HG02870 (cell line): Measurements from ENCODE around the gene DIS3L2.
"Not testable (repeated sequence)": the region's sequence is repeated elsewhere in the genome, so short reads cannot be mapped to it uniquely, and the experiment has no call there.

Experiments used
- ATAC-seq: cut with Tn5 transposase; IDR thresholded peaks from one replicate; pipeline ENCODE4 v1.9.1; 2021; ENCODE audit warnings: mild to moderate bottlenecking, moderate library complexity; ENCODE audit not compliant: unreplicated experiment

The DIS3L2 gene

DNA sequence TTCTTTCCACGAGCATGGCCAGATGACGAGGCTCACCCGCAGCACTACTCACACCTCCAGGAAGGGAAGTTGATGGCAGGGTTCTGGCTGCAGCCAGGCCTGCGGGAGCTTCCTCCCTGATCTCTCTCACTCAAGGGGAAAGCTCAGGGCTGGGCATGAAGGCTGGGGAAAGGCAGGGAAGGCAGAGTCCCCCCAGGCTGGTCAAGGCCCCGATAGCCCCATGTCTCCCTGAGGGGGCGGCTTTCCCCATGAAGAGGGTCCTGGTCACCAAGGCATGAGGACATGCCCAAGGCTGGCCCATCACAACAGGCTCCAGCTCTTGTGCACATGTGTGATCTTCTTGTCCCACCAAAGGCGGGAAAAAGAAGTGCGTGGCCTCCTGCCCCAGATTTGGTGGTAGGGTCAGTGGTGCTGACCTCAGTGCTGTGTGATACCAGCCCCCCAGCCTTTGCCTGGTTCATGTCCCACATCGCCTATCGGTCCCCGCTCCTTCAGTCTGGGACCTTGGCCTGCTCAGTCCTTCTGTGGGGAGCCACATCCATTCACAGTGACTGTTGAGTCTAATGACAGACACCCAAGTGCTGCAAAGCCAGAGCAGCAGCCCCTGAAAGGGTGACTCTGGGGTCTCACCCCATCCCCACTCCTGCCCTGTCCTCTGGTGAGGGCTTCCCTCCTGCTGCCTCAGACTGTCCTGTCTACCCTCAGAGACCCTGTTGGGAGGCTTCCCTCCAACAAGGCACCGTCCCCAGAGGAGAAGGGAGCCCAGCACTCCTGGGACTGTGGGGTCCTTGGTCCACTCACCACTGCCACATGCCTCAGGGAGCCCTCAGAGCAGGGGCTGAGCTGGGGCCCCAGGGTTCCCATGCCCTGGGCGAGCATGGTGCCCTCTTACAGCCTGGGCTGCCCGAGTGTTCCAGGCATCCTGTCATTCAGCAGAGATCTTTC lies 367.3 kb downstream of the DIS3L2 start:
- ATAC-seq = no peak

DNA sequence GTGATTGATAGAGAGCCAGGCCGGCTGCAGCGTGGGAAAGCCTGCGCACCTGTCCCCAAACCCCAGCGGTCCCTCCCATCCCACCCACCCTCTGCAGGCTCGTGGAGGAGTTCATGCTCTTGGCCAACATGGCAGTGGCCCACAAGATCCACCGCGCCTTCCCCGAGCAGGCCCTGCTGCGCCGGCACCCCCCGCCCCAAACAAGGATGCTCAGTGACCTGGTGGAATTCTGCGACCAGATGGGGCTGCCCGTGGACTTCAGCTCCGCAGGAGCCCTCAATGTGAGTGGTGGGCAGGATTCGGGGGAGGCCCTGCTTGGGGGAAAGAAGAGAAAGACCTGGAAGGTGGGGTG lies 368.2 kb downstream of the DIS3L2 start:
- ATAC-seq = no peak

DNA sequence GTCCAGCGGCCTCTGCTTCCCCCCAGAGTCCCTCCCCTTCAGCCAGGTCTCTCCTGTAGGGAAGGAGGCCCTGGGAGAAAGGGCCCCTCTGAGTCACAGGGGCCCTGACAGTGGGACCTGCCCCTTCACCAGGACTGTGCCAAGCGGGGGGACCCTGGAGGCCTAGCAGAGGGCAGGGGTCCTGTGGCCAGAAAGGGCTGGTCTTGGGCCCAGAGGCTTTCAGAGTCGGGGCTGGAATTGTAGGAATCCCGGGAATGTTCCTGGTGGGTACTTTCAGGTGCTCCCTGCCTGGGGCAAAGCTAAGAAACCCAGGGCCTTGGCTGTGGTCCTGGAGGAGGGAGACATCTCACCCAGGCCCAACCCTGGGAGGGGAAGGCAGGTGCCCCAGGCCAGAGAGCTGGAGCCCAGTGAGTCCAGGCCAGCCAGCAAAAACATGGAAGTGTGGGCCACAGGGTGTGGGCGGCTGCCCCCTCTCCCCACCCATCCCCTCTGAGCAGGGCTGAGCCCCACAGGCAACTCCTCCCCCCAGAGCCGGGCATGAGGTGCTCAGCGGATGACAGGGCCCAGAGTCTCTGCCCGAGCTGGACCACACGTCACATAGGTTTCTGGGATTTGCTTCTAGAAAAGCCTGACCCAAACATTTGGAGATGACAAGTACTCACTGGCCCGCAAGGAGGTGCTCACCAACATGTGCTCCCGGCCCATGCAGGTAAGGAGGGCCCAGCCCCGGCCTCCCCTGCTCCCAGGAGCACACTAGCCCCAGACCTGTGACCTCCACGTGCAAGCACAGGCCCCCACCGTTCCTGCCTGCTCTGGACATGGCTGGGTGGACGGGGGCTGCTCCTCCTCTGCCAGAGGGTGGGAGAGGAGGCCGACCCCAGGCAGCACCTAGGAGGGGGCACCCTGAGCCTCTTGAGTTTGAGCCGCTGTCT lies 368.8 kb downstream of the DIS3L2 start:
- ATAC-seq = no peak

- not testable (repeated sequence) for ATAC-seq
Measured at GRCh38 chr2:232331061-232331460, 369.5 kb downstream of the DIS3L2 start.

GRCh38 chr2:232331641-232332040 lies 370.1 kb downstream of the DIS3L2 start:
- not testable (repeated sequence) for ATAC-seq

- not testable (repeated sequence) for ATAC-seq
Measured at GRCh38 chr2:232332244-232332939, 370.9 kb downstream of the DIS3L2 start.

- ATAC-seq = no peak
Measured at GRCh38 chr2:232332940-232333259, 371.4 kb downstream of the DIS3L2 start.

DNA sequence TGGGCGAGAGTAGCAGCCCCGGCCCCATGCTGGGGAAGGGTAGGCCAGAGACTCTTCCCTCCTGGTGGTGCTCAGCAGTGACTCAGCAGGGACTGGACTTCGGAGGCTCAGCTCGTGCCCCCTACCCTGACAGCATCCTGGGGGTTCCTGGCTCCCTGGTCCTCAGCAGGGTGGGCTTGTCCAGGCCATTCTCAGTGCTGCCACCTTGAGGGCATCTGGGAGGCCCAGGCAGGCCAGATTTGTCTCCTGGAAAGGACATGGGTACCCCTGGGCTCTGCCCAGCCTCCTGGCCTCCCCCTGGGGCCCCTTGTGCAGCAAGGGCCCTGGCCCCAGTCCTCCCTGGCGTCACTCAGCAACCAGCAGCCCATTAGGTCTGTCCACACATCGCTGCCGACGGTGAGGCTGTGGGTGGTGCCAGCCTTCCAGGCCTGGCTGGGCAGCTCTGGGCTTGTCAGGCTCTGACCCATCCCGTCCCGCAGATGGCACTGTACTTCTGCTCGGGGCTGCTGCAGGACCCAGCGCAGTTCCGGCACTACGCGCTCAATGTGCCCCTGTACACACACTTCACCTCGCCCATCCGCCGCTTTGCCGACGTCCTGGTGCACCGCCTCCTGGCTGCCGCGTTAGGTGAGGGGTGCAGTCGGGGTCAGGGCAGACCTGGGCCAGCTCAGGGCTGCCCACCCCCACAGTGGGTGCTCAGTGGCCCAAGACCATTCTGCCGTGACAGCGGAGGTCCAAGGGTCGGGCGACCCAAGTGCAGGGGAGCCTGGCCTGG lies 372.0 kb downstream of the DIS3L2 start:
- no peak for ATAC-seq

DNA sequence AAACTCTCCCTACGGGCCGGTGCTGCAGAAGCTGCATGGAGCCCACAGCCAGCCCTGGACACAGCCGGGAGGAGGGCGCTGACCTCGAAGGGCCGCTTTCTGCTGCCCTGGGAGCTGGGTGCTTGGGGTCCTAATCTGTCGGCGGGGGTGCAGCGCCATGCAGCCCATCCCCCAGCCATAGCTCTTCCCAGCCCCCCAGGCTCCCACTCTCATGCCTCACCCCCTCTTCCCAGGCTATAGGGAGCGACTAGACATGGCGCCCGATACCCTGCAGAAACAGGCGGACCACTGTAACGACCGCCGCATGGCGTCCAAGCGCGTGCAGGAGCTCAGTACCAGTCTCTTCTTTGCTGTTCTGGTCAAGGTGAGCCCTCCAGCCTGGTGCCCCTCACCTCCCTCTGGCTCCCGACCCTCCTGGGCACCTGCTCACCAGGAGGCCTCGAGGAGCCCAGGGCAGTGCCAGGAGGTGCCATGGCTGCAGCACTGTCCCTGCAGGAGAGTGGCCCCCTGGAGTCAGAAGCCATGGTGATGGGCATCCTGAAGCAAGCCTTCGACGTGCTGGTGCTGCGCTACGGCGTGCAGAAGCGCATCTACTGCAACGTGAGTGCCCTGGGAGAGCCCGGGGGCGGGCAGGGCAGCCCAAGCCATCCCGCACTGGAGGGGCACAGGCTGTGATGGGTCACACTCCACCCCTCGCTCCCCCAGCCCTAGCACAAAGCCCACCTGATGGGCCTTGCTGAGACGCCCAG lies 372.8 kb downstream of the DIS3L2 start:
- ATAC-seq = not testable (repeated sequence)

- ATAC-seq = not testable (repeated sequence)
Measured at GRCh38 chr2:232334885-232335205, 373.3 kb downstream of the DIS3L2 start.

DNA sequence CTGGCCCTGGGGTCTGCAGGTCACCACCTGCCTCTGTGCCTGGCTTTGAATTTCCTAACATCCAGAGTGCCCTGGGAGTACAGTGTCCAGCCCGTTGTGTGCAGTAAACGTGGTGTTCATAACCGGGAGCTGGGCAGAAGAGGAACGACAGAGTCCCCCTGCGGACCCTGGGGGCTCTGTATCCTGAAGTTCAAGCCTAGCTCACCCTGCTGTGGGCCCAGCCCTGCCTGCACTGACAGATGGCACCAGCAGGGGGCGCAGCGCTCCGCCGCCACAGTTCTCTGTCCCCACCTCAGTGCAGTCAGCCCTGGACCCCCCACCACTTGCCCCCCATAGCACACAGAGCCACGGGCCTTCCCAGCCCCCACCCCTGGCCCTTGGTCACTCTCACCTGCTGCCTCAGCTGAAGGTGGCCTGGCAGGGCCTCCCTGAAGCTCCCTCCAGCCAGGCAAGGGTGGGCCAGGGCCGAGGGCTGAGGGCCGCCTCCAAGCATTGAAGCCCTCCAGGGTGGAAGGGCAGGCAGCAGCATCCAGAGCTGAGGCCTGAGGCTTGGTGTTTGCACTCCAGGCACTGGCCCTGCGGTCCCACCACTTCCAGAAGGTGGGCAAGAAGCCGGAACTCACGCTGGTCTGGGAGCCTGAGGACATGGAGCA lies 373.8 kb downstream of the DIS3L2 start:
- not testable (repeated sequence) for ATAC-seq

DNA sequence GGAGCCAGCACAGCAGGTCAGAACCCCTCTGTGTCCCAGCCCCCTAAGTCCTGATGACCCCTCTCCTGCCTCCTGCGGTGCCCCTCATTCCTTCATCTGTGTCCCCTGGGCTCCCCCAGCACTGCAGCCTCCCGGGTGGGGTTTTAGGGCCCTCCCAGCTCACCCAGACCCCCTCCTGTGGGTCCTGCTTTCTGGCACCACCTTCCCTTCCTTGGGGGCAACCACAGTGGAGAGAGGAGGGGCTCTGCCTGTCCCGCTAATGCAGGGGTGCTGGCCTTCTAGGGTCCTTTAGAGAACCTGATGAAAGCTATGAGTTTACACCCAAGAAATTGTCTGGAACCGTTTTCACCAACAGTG lies 374.3 kb downstream of the DIS3L2 start:
- ATAC-seq = no peak

GRCh38 chr2:232336241-232336736 lies 374.8 kb downstream of the DIS3L2 start:
- no peak for ATAC-seq

DNA sequence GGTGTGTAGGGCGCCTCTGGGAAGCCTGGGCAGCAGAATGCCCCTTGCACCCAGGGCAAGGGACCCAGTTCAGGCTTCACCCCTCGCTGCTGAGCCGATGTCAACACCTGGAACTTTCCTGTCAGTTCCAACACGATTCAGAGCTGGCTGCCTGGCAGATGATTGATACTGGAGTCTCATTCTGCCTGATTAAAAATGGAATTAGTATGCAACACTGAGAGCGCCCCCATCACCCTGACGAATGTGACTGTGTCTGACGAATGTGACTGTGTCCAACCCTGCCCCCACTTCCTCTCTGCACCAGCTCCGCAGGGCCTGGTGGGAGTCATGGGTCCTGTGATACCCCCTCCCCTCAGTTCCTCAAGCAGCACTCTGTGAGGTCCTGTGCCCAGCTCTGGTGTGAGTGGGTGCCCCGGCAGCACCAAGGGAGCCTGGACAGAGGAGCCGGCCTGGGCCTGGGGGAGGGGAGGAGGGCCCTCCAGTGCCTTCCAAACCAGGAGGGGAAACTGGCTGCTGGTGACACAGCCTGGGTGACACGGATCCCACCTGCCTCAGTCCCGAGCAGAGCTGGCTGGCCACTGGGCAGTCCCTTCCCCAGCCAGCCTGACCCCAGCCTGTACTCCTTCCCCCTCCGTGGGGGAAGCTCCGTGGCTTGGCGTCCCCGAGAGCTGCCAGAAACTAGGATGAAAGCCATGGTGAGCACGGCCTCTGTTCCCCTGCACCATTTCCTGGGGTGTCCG lies 375.6 kb downstream of the DIS3L2 start:
- ATAC-seq = no peak

DNA sequence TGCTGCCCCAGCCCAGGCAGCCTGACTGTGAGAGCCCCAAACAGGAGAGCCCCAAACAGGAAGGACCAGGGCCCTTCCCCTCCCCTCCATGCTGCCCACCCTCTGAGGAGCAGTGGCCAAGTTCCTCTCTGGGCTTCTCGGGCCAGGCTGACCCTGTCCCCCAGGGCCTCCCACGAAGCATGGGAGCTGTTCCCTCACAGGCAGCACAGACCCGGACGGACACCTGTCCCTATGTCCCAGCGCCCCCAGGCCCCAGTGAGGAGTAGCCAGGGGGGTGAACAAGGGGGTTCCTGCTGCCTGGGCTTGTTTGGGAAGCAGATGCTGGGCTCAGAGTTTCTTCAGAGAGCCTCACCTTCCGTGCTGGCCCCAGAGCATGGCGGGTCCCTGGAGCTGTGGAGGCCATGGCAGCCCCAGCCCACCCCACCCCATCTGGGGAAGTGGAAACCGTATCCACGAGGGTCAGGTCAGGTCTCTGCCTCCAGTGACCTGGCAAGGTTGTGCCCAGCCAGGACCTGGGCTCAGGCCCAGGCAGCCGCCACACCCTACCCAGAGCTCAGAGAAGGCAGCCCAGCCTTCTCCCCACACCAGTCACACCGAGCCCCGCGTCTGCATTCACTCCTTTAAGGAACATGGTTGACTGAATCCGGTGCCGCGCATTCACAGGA lies 376.7 kb downstream of the DIS3L2 start:
- ATAC-seq = not testable (repeated sequence)

GRCh38 chr2:232338759-232339106 lies 377.2 kb downstream of the DIS3L2 start:
- no peak for ATAC-seq

DNA sequence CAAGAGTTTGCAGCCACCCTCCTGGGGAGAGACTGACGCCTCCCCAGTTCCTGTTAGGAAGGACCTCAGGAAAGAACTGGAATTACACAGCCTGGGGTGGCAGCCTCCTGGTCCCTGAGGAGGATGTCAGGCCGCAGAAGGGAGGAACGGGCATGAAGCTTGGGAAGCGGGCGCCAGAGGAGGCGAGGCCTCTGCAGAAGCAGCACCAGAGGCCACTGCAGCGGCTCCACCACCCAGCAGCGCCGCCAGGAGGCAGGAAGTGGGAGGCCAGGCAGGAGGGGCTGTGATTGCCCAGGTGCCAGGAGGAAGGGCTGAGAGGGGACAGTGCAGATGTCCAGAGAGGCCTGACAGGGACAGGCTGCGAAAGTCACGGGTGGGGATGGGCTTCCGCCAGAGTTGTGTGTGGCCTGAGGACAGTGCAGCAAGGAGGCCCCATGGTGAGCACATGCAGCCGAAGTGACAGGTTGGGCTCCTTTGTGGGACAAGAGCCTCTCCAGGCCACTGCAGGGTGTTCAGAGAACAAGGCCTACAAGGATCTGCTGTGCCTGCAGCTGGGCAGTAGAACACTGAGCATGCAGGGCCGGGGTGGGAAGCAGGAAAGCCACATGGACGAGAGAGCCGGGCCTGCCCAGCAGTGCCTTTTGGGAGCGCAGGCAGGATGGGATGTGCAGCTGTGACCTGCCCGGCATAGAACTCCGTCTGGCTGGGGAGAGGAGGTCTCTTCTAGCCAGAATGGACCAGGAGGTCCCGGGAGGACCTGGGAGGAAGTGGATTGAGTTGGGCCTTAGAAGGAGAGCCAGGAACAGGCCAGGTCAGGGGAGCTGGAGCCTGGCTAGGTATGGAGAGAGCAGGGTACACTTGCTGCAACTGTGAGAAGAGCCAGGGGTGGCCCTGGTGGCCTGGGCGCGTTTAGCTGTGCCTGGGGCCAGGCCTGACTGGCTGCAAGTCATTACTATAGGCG lies 377.9 kb downstream of the DIS3L2 start:
- ATAC-seq = no peak
